Measurements from ENCODE around the gene DENND2A.
"Not testable (repeated sequence)": the region's sequence is repeated elsewhere in the genome, so short reads cannot be mapped to it uniquely, and the experiment has no call there.

Gene DENND2A

GRCh38 chr7:140677496-140677895, 36.9 kb upstream of the DENND2A start:
- Mint-ChIP-seq H3K4me1 (peaks cover 31% of the 10 kb centered on the region), H3K4me3 (no peak overlapping the region), H3K36me3 (ENCODE audit: low read depth) (peaks cover 26% of the 10 kb centered on the region), H3K27me3 (no peaks in the 10 kb centered on the region), H3K9me3 (no peaks in the 10 kb centered on the region), H3K27ac (no peak overlapping the region)
- ATAC-seq (no peak), DNase-seq (no peak)

GRCh38 chr7:140676956-140677355, 36.3 kb upstream of the DENND2A start:
- H3K36me3 Mint-ChIP-seq (ENCODE audit: low read depth), result peaks cover 23% of the 10 kb centered on the region
- H3K9me3 Mint-ChIP-seq, result not testable (repeated sequence)

GRCh38 chr7:140676306-140676705, 35.7 kb upstream of the DENND2A start:
- H3K4me1 Mint-ChIP-seq, result peaks cover 36% of the 10 kb centered on the region
- DNase-seq (no peak), ATAC-seq (no peak)
- H3K36me3 Mint-ChIP-seq (ENCODE audit: low read depth), result peaks cover 22% of the 10 kb centered on the region
- H3K27ac Mint-ChIP-seq, result no peak overlapping the region
- H3K9me3 Mint-ChIP-seq, result no peaks in the 10 kb centered on the region
- no peaks in the 10 kb centered on the region for H3K27me3 Mint-ChIP-seq
- H3K4me3 Mint-ChIP-seq, result no peak overlapping the region

More at GRCh38 chr7:140676956-140677355, 36.3 kb upstream of the DENND2A start:
- not testable (repeated sequence) for ATAC-seq, H3K27ac Mint-ChIP-seq, H3K4me3 Mint-ChIP-seq, DNase-seq, H3K27me3 Mint-ChIP-seq
- H3K4me1 Mint-ChIP-seq, result peaks cover 36% of the 10 kb centered on the region

GRCh38 chr7:140675726-140676125, 35.1 kb upstream of the DENND2A start:
- H3K36me3 Mint-ChIP-seq (ENCODE audit: low read depth), result peaks cover 19% of the 10 kb centered on the region
- no peaks in the 10 kb centered on the region for H3K9me3 Mint-ChIP-seq
- H3K4me1 Mint-ChIP-seq, result peaks cover 36% of the 10 kb centered on the region
- H3K27ac Mint-ChIP-seq, result no peak overlapping the region
- DNase-seq (no peak), ATAC-seq (no peak)
- no peak overlapping the region for H3K4me3 Mint-ChIP-seq
- no peaks in the 10 kb centered on the region for H3K27me3 Mint-ChIP-seq

GRCh38 chr7:140674899-140675701, 34.5 kb upstream of the DENND2A start:
- no peak for ATAC-seq
- Mint-ChIP-seq H3K27me3 (no peaks in the 10 kb centered on the region), H3K4me3 (peak overlapping the region; percentile 35), H3K36me3 (ENCODE audit: low read depth) (peaks cover 17% of the 10 kb centered on the region), H3K27ac (no peak overlapping the region), H3K9me3 (no peaks in the 10 kb centered on the region), H3K4me1 (peaks cover 36% of the 10 kb centered on the region)
- DNase-seq, result no peak

- ATAC-seq (no peak), DNase-seq (no peak)
- no peaks in the 10 kb centered on the region for H3K27me3 Mint-ChIP-seq
- peak overlapping the region; percentile 77 for H3K4me3 Mint-ChIP-seq
- H3K4me1 Mint-ChIP-seq, result peaks cover 36% of the 10 kb centered on the region
- no peaks in the 10 kb centered on the region for H3K9me3 Mint-ChIP-seq
- H3K27ac Mint-ChIP-seq, result no peak overlapping the region
- peaks cover 10% of the 10 kb centered on the region for H3K36me3 Mint-ChIP-seq (ENCODE audit: low read depth)
Measured at GRCh38 chr7:140674356-140674800, 33.8 kb upstream of the DENND2A start.

- Mint-ChIP-seq H3K4me1 (peaks cover 36% of the 10 kb centered on the region), H3K36me3 (ENCODE audit: low read depth) (peaks cover 7% of the 10 kb centered on the region), H3K9me3 (no peaks in the 10 kb centered on the region), H3K27ac (no peak overlapping the region), H3K27me3 (no peaks in the 10 kb centered on the region), H3K4me3 (peak overlapping the region; percentile 77)
- no peak for ATAC-seq
- no peak for DNase-seq
Measured at GRCh38 chr7:140673774-140674155, 33.2 kb upstream of the DENND2A start.

GRCh38 chr7:140673063-140673773, 32.6 kb upstream of the DENND2A start:
- ATAC-seq (peak; percentile 69), DNase-seq (peak; percentile 56)
- peaks cover 5% of the 10 kb centered on the region for H3K36me3 Mint-ChIP-seq (ENCODE audit: low read depth)
- peaks cover 36% of the 10 kb centered on the region for H3K4me1 Mint-ChIP-seq
- peak overlapping the region; percentile 77 for H3K4me3 Mint-ChIP-seq
- no peak overlapping the region for H3K27ac Mint-ChIP-seq
- H3K9me3 Mint-ChIP-seq, result no peaks in the 10 kb centered on the region
- H3K27me3 Mint-ChIP-seq, result no peaks in the 10 kb centered on the region

- no peaks in the 10 kb centered on the region for H3K9me3 Mint-ChIP-seq
- H3K27ac Mint-ChIP-seq, result peak within 1 kb of the TSS; percentile 42
- H3K27me3 Mint-ChIP-seq, result no peaks in the 10 kb centered on the region
- ATAC-seq (peak; percentile 74), DNase-seq (peak; percentile 67)
- peak within 1 kb of the TSS; percentile 77 for H3K4me3 Mint-ChIP-seq
- H3K4me1 Mint-ChIP-seq, result peaks cover 36% of the 10 kb centered on the region
- no peaks in the 10 kb centered on the region for H3K36me3 Mint-ChIP-seq (ENCODE audit: low read depth)
Measured at GRCh38 chr7:140672382-140673062, 31.9 kb upstream of the DENND2A start, which contains the start of gene ADCK2. ADCK2 (plus strand) TSS chr7:140672945; CDS start chr7:140673331, 386 bp downstream.

- H3K4me1 Mint-ChIP-seq, result peaks cover 36% of the 10 kb centered on the region
- H3K9me3 Mint-ChIP-seq, result no peaks in the 10 kb centered on the region
- ATAC-seq (no peak), DNase-seq (no peak)
- no peaks in the 10 kb centered on the region for H3K27me3 Mint-ChIP-seq
- H3K4me3 Mint-ChIP-seq, result peak overlapping the region; percentile 70
- H3K36me3 Mint-ChIP-seq (ENCODE audit: low read depth), result no peaks in the 10 kb centered on the region
- H3K27ac Mint-ChIP-seq, result no peak overlapping the region
Measured at GRCh38 chr7:140671966-140672365, 31.4 kb upstream of the DENND2A start.

- Mint-ChIP-seq H3K27ac (no peak overlapping the region), H3K4me3 (no peak overlapping the region), H3K36me3 (ENCODE audit: low read depth) (no peaks in the 10 kb centered on the region), H3K27me3 (no peaks in the 10 kb centered on the region), H3K9me3 (no peaks in the 10 kb centered on the region), H3K4me1 (peaks cover 25% of the 10 kb centered on the region)
- DNase-seq, result no peak
- no peak for ATAC-seq
Measured at GRCh38 chr7:140670343-140670935, 29.8 kb upstream of the DENND2A start.

- H3K27me3 Mint-ChIP-seq; ATAC-seq; H3K9me3 Mint-ChIP-seq; DNase-seq; H3K27ac Mint-ChIP-seq; H3K36me3 Mint-ChIP-seq (ENCODE audit: low read depth); H3K4me3 Mint-ChIP-seq: not testable (repeated sequence)
- H3K4me1 Mint-ChIP-seq, result peaks cover 20% of the 10 kb centered on the region
Measured at GRCh38 chr7:140669862-140670261, 29.2 kb upstream of the DENND2A start.

GRCh38 chr7:140669352-140669751, 28.7 kb upstream of the DENND2A start:
- ATAC-seq, result no peak
- Mint-ChIP-seq H3K9me3 (no peaks in the 10 kb centered on the region), H3K4me1 (peaks cover 15% of the 10 kb centered on the region), H3K27ac (no peak overlapping the region), H3K4me3 (no peak overlapping the region), H3K27me3 (no peaks in the 10 kb centered on the region), H3K36me3 (ENCODE audit: low read depth) (no peaks in the 10 kb centered on the region)
- DNase-seq, result no peak

GRCh38 chr7:140668641-140669040, 28.0 kb upstream of the DENND2A start:
- no peaks in the 10 kb centered on the region for H3K36me3 Mint-ChIP-seq (ENCODE audit: low read depth)
- peaks cover 7% of the 10 kb centered on the region for H3K4me1 Mint-ChIP-seq
- DNase-seq (no peak), ATAC-seq (no peak)
- H3K27ac Mint-ChIP-seq, result no peak overlapping the region
- no peak overlapping the region for H3K4me3 Mint-ChIP-seq
- H3K27me3 Mint-ChIP-seq, result no peaks in the 10 kb centered on the region
- H3K9me3 Mint-ChIP-seq, result no peaks in the 10 kb centered on the region
